Activated CD4-positive, alpha-beta T cell treated with anti-CD3 and anti-CD28 coated beads for 36 hours (primary cell): Measurements from ENCODE around the gene ABCA3. TPM values are rescaled to one million over a fixed set of nuclear protein-coding genes. Genes with fewer than 3 reads are reported as not detected.
A peak's percentile ranks its signal among the peaks of the same experiment; 100 is the strongest.
"Not testable (repeated sequence)": the region's sequence is repeated elsewhere in the genome, so short reads cannot be mapped to it uniquely, and the experiment has no call there.

ENCODE experiments used
- ATAC-seq: fragments of 200-7000 bp; cut with Tn5 transposase; one replicate; pipeline ENCODE4 v1.10.0; 2021; ENCODE audit warnings: mild to moderate bottlenecking, moderate library complexity
- CTCF ChIA-PET: fragments of 350-600 bp; sonication (Branson Sonifier 250); formaldehyde crosslinking; loops from one replicate; lab custom pipeline; 2021; ENCODE audit warnings: antibody characterized with exemption; lab: Charles Lee
- POLR2A ChIA-PET: fragments of 350-600 bp; sonication (Branson Sonifier 250); formaldehyde crosslinking; loops from one replicate; lab custom pipeline; 2021; ENCODE audit warnings: antibody characterized with exemption, inconsistent platforms; lab: Charles Lee
- DNase-seq: peaks from one replicate; pipeline ENCODE4 v3.0.0-alpha.2; 2020
- H3K27ac Mint-ChIP-seq: one replicate; pipeline ENCODE4 v1.8.0; 2021; ENCODE audit warnings: mixed read lengths
- H3K27me3 Mint-ChIP-seq: one replicate; pipeline ENCODE4 v1.8.0; 2021; ENCODE audit warnings: mixed read lengths
- H3K36me3 Mint-ChIP-seq: one replicate; pipeline ENCODE4 v1.8.0; 2021; ENCODE audit warnings: low read depth, mixed read lengths
- H3K4me1 Mint-ChIP-seq: one replicate; pipeline ENCODE4 v1.8.0; 2021; ENCODE audit warnings: mixed read lengths
- H3K4me3 Mint-ChIP-seq: one replicate; pipeline ENCODE4 v1.8.0; 2021; ENCODE audit warnings: mild to moderate bottlenecking, moderate library complexity, mixed read lengths
- H3K9me3 Mint-ChIP-seq: one replicate; pipeline ENCODE4 v1.8.0; 2021; ENCODE audit warnings: low read depth, mixed read lengths
- intact Hi-C, 2 experiments: fragments of 100-400 bp; cut with DNase I in 1 of 2; cut with micrococcal nuclease in 1 of 2; formaldehyde crosslinking; loops; one replicate each; pipeline versions ENCODE4 v1.14.2 to v1.15.1; 2022 to 2024; cut with DNase I, micrococcal nuclease
- total RNA-seq, 2 experiments: library from RNA; stranded (reverse); gene quantifications; one replicate each; pipeline ENCODE4 v1.2.3, GENCODE V29; 2021

The ABCA3 gene
- 1 to 10 TPM; 6.0 to 7.2 TPM for total RNA-seq

DNA sequence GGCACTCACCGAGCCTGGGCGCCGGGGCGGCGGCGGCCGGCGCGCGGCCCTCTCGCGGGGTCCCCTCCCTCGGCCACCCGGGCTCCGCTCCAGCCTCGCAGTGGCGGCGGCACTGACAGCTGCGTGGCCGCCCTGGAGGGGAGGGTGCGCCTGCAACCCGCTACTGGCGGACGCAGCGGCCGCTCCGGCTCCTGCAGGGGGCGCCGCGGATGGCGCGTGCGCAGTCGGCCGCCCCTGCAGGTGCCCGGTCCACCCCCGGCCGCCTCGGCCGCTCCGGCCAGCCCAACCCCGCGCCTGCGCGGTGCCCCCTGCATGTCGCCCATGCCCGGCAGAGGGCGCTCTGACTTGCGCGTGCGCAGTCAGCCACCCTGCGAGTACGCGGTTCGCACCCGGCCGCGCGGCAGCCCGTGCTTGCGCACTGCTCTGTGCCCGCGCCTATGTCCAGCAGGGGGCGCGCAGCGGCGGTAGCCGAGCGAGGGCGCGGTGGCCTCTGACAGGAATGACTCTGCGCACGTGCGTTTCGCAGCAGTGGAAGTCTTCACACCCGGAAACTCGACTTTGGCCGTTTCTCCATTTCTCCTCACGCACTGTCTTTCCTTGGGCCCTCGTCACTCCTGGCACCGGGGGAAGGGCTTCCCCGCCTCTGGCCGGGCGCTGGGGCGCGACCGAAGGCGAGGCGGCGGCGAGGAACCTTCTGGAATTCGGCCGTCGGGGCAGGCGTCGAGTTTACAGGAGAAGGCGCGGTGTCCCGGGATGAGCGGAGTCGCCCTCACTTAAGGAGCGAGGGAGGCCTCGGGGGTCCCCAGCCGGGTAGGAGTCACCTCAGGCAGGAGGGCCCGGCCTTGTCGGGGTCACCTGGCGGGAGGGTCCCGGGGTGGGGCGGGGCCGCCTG, at the start of gene ABCA3:
TSS of gene ABCA3 (minus strand) at position 165 of the 892 bp plus-strand sequence. CDS start 14,262 bp downstream, outside the sequence.
- H3K9me3 Mint-ChIP-seq, result no peaks in the 10 kb centered on the region
- ChIA-PET CTCF (interaction anchor here (0.7 kb wide), 1 partner anchor 88 kb away, joined by 3 read pairs; no protein-coding TSS in a partner anchor), POLR2A (interaction anchor here (0.8 kb wide), 1 partner anchor 119 kb away, joined by 4 read pairs; the partner anchor contains the start of gene TEDC2)

DNA sequence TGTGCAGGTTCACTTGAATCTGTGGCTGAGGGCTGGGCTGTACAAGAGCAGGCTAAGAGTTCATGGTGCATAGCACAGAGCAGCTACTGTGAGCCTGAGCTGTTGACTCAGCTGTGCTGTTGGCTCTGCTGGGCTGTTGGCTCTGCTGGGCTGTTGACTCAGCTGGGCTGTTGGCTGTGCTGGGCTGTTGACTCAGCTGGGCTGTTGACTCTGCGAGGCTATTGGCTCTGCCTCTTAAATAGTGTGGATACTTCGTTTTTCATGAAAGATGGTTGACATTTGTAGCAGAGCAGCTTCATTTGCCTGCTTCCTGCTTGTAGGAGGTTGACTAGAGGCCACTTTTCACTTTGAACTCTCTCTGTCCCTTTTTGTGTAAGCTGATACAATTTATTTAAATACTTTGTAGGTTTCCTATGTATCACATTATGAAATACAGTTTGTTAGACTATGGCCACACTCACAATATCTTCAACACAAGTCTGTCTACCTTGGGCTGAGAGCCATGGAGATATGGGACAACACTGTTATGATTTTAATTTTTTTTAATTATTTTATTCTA, 48.4 kb upstream of the ABCA3 start:
- H3K27ac Mint-ChIP-seq, result no peak overlapping the region
- ChIA-PET CTCF (interaction anchor here (0.6 to 1.6 kb wide), 3 partner anchors 25 to 124 kb away, joined by 3 to 4 read pairs (median 3); no protein-coding TSS in a partner anchor), POLR2A (no interaction called here)
- no peaks in the 10 kb centered on the region for H3K36me3 Mint-ChIP-seq
- H3K9me3 Mint-ChIP-seq, result no peaks in the 10 kb centered on the region
- peak; percentile 60 for ATAC-seq
- no peak overlapping the region for H3K4me3 Mint-ChIP-seq
- intact Hi-C loops, result no loop called here
- peak; percentile 9 for DNase-seq
- peaks cover 4% of the 10 kb centered on the region for H3K27me3 Mint-ChIP-seq
- H3K4me1 Mint-ChIP-seq, result no peaks in the 10 kb centered on the region

More for the DNA sequence above, at the start of gene ABCA3:
- ATAC-seq, result peak; percentile 92
- Mint-ChIP-seq H3K4me1 (peaks cover 13% of the 10 kb centered on the region), H3K27ac (peak within 1 kb of the TSS; percentile 21), H3K27me3 (peaks cover 7% of the 10 kb centered on the region), H3K36me3 (no peaks in the 10 kb centered on the region), H3K4me3 (peak within 1 kb of the TSS; percentile 82)
- peak; percentile 97 for DNase-seq
- intact Hi-C loops, result loop anchor here (1.0 to 2.0 kb wide), 20 partner anchors 72 to 730 kb away; partner anchors contain the start of genes CCNF (in 2 of the 2), RNPS1 (in 2 of the 2), ATP6V0C (in 1 of the 2) and E4F1 (in 1 of the 2)

DNA sequence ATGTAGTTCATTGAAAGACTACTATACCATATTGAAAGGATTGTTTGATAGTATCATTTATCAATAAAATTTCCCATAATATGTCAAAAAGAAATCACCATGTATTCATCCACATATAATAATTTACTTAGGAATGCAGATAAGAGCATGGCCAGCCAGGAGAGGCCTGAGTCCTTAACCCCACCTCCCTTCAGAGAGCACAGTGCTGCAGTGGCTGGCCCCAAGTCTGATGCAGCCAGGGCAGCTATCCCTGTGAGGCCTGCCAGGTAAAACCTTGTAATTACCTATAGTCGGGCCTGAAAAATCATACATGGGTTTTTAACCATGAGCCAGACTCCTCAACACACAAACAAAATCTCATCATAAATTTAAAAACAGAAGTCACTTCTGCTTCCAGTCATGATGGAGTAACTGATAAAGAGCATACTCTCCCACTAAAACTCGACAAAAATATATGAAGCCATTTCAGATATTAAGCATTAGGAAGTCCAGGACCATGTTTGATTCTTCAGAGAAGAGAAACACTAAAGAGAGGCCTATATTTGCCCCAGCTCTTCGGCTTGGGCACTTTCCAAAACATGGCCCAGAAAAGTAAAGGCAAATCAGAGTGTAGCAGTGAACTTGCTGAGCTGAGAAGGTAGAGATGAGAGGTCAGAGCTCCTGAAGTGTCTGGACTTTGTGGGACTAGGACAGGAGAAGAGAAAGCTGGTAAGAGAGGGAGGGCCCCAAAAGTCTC, 47.8 kb upstream of the ABCA3 start:
- no peak for ATAC-seq
- no peaks in the 10 kb centered on the region for H3K9me3 Mint-ChIP-seq
- peaks cover 4% of the 10 kb centered on the region for H3K27me3 Mint-ChIP-seq

DNA sequence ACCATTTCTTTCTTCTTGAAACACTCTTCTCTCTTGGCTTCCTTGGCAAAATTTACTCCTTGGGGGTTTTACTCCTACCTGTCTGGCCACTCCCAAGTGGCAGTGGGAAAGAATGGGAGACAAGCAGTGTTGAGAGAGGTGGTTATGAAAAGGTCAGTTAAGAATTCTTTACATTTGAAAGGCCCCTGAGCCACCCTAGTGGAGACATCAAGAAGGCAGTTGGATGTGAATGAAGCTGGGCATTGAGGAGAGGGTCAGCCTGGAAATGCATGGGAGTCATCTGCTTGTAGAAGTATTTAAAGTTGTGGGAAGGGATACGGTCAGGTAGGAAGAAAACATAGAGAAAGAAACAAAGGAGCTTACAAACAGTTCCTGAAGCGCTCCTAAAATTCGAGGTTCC, 46.5 kb upstream of the ABCA3 start:
- ChIA-PET POLR2A (no interaction called here), CTCF (interaction anchor here (0.5 to 0.9 kb wide), 3 partner anchors 9 to 727 kb away, joined by 3 read pairs; no protein-coding TSS in a partner anchor)
- H3K9me3 Mint-ChIP-seq, result no peaks in the 10 kb centered on the region
- no peak for DNase-seq
- intact Hi-C loops, result no loop called here
- H3K4me1 Mint-ChIP-seq, result no peaks in the 10 kb centered on the region
- H3K4me3 Mint-ChIP-seq, result no peak overlapping the region
- peaks cover 7% of the 10 kb centered on the region for H3K27me3 Mint-ChIP-seq
- H3K27ac Mint-ChIP-seq, result no peak overlapping the region
- no peaks in the 10 kb centered on the region for H3K36me3 Mint-ChIP-seq
- no peak for ATAC-seq

More for the DNA sequence above, 47.8 kb upstream of the ABCA3 start:
- no peak overlapping the region for H3K27ac Mint-ChIP-seq
- CTCF ChIA-PET, result interaction anchor here (0.6 to 1.6 kb wide), 4 partner anchors 26 to 475 kb away, joined by 3 to 4 read pairs (median 4); no protein-coding TSS in a partner anchor
- intact Hi-C loops, result no loop called here
- H3K4me3 Mint-ChIP-seq, result no peak overlapping the region
- no peaks in the 10 kb centered on the region for H3K4me1 Mint-ChIP-seq
- DNase-seq, result no peak
- POLR2A ChIA-PET, result no interaction called here
- H3K36me3 Mint-ChIP-seq, result no peaks in the 10 kb centered on the region

DNA sequence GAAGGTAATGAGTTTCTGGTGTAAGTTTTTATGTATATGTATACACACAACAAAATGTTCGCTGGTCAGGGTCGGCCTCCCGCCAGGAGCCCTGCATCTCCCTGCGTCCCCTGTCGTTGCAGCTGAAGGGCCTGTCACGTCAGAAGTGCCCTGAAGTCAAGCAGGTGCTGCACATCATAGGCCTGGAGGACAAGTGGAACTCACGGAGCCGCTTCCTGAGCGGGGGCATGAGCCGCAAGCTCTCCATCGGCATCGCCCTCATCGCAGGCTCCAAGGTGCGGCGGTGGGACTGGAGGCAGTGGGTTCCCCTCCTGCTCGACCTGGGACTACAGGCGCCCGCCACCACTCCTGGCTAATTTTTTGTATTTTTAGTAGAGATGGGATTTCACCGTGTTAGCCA, 45.5 kb upstream of the ABCA3 start:
- H3K27ac Mint-ChIP-seq, H3K9me3 Mint-ChIP-seq, H3K27me3 Mint-ChIP-seq, POLR2A ChIA-PET, DNase-seq, ATAC-seq, H3K36me3 Mint-ChIP-seq, H3K4me1 Mint-ChIP-seq, H3K4me3 Mint-ChIP-seq, intact Hi-C loops: not testable (repeated sequence)
- CTCF ChIA-PET, result interaction anchor here (0.6 kb wide), 1 partner anchor 457 kb away, joined by 3 read pairs; no protein-coding TSS in a partner anchor

DNA sequence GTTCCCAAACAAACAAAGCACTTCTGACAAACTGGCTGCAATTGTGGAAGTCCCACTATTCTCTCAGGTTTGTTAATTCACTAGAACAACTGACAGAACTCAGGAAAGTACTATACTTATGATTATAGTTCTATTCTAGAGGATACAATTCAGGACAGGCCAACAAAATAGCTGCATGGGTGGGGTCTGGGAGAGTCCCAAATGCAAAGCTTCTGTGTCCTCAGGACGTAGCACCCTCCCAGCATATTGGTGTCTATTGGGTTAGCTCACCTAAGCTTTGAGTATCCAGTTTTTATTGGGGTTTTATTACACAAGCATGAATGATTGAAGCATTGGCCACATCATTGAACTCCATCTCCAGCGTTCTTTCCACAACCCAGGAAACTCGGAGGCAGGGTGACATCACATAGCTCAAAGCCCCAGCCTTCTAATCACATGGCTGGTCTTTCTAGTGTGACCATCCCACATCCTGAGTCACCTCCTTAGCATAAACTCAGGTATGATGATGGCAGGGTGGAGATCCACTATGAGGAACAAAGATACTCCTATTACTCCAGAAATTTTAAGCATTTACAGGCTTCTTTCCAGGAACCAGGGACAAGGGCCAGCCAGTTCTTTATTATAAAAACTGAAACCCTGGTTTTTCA, 44.8 kb upstream of the ABCA3 start:
- H3K27me3 Mint-ChIP-seq, result peaks cover 8% of the 10 kb centered on the region
- CTCF ChIA-PET, result interaction anchor here (0.6 to 0.7 kb wide), 2 partner anchors 9 to 456 kb away, joined by 3 read pairs; no protein-coding TSS in a partner anchor
- H3K27ac Mint-ChIP-seq, result no peak overlapping the region
- no peaks in the 10 kb centered on the region for H3K4me1 Mint-ChIP-seq
- no peak for DNase-seq
- H3K9me3 Mint-ChIP-seq, result no peaks in the 10 kb centered on the region
- no peaks in the 10 kb centered on the region for H3K36me3 Mint-ChIP-seq
- H3K4me3 Mint-ChIP-seq, result no peak overlapping the region
- ATAC-seq, result no peak
- intact Hi-C loops, result no loop called here
- POLR2A ChIA-PET, result no interaction called here

DNA sequence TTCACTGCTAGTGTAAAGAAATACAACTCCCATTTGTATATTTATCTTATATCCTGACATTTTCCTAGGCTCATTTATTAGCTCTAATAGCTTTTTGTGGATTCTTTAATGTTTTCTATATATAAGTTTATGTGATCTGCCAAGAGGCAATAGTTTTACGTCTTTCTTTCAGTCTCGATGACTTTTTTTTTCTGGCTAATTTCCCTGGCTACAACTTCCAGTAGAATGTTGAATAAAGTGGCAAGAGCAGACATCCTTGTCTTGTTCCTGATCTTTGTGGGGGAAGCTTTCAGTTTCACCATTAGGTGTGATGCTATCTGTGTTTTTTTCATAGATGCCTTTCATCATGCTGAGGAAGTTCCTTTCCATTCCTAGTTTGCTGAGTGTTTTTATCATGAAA, 43.9 kb upstream of the ABCA3 start:
- Mint-ChIP-seq H3K36me3 (no peaks in the 10 kb centered on the region), H3K4me3 (no peak overlapping the region), H3K27me3 (peaks cover 8% of the 10 kb centered on the region), H3K27ac (no peak overlapping the region), H3K9me3 (no peaks in the 10 kb centered on the region), H3K4me1 (no peaks in the 10 kb centered on the region)
- CTCF ChIA-PET, result interaction anchor here (0.7 kb wide), 1 partner anchor 1094 kb away, joined by 3 read pairs; no protein-coding TSS in a partner anchor
- no peak for DNase-seq
- intact Hi-C loops, result no loop called here
- ATAC-seq, result no peak
- POLR2A ChIA-PET, result no interaction called here

DNA sequence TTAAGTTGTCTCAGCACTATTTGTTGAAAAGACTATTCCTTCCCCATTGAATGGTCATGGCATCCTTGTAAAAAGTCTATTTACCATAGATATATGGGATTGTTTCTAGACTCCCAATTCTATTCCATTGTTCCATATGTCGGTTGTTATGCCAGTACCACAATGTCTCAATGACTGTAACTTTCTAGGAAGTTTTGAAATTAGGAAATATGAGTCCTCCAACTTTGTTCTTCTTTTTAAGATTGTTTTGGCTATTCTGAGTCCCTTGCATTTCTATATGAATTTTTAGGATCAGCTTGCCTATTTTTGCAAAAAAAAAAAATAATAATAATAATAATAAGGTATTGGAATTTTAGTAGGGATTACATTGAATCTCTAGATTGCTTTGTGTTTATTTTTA, 43.0 kb upstream of the ABCA3 start:
- DNase-seq, result no peak
- Mint-ChIP-seq H3K4me3 (no peak overlapping the region), H3K9me3 (no peaks in the 10 kb centered on the region), H3K4me1 (no peaks in the 10 kb centered on the region), H3K27ac (no peak overlapping the region), H3K27me3 (peaks cover 8% of the 10 kb centered on the region), H3K36me3 (no peaks in the 10 kb centered on the region)
- no peak for ATAC-seq
- intact Hi-C loops, result no loop called here
- CTCF ChIA-PET, result interaction anchor here (0.6 to 0.7 kb wide), 2 partner anchors 13 to 122 kb away, joined by 3 read pairs; no protein-coding TSS in a partner anchor
- POLR2A ChIA-PET, result no interaction called here

DNA sequence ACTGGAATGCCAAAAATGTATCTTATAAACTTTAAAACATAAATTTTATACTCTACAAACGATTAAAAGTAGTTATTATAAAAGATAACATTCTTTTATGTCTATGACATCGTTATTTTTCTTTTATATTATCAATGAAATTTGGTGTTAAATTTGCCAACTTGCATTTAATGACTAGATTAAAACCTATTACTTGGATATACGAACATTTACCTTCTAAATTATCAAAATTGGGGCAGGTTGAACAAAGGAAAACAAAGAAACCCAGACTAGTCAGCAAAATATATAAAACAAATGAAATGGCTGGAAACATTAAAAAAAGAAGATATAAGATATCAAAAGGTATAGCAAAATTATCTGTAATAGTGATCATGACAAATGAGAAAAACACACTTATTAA, 34.1 kb upstream of the ABCA3 start:
- Mint-ChIP-seq H3K4me1 (no peaks in the 10 kb centered on the region), H3K4me3 (no peak overlapping the region), H3K36me3 (no peaks in the 10 kb centered on the region), H3K27me3 (peaks cover 7% of the 10 kb centered on the region), H3K9me3 (no peaks in the 10 kb centered on the region), H3K27ac (no peak overlapping the region)
- no peak for DNase-seq
- intact Hi-C loops, result no loop called here
- ChIA-PET CTCF (no interaction called here), POLR2A (no interaction called here)
- ATAC-seq, result no peak

DNA sequence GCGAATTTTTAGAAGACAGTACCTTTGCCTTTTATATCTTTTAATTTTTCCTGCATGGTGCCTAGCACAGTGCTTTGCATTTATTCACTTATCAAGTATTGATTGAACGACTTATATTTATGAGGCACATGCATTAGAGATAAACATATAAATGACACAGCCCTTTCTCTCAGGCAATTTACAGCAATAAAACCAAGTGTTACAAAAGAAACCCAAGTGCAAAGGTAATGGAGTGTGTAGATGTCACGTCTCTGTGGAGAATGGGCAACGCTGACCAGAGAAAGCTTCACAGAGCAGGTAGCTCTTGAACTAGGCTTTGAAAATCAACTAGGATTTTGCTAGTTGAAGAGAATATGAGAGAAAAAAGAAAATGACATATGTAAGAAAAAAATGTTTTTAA, 32.6 kb upstream of the ABCA3 start:
- Mint-ChIP-seq H3K4me3 (no peak overlapping the region), H3K9me3 (no peaks in the 10 kb centered on the region), H3K27me3 (peaks cover 9% of the 10 kb centered on the region), H3K4me1 (no peaks in the 10 kb centered on the region), H3K36me3 (no peaks in the 10 kb centered on the region), H3K27ac (no peak overlapping the region)
- ChIA-PET POLR2A (no interaction called here), CTCF (no interaction called here)
- DNase-seq (no peak), ATAC-seq (no peak)
- intact Hi-C loops, result no loop called here
